IMR-90 (cell line): ENCODE measurements around the gene PRPF40B. TPM values are rescaled to one million over a fixed set of nuclear protein-coding genes. Genes with fewer than 3 reads are reported as not detected.

Experiments used
- ATAC-seq: fragments of 200-7000 bp; cut with Tn5 transposase; 2 replicates; pipeline ENCODE4 v1.9.1; 2020; ENCODE audit warnings: low read depth, mild to moderate bottlenecking, moderate library complexity
- BruUV-seq: library from RNA; stranded (reverse); fragments of 400-500 nt; replicated peaks from 2 replicates; lab custom pipeline; 2021; lab: Mats Ljungman, UMichigan
- CTCF ChIA-PET: fragments of 300-600 bp; formaldehyde crosslinking; extraction: SDS; loops from one replicate; lab custom pipeline; 2021; ENCODE audit warnings: antibody characterized with exemption; lab: Yijun Ruan, JAX
- POLR2A ChIA-PET: fragments of 300-600 bp; sonication (Branson Sonifier 250); formaldehyde crosslinking; loops from one replicate; lab custom pipeline; 2022; ENCODE audit warnings: antibody characterized with exemption; ENCODE audit not compliant: unreplicated experiment; lab: Charles Lee
- DNase-seq: peaks from one replicate; pipeline ENCODE4 v3.0.0; 2013
- H2AFZ ChIP-seq: replicated peaks from 2 replicates; pipeline ENCODE3; 2013; ENCODE audit warnings: low read length, mild to moderate bottlenecking; ENCODE audit not compliant: poor library complexity
- H2AK5ac ChIP-seq: 2 replicates; pipeline ENCODE4 v1.6.1; 2013; ENCODE audit warnings: low read depth, low read length, inconsistent platforms
- H2AK9ac ChIP-seq: replicated peaks from 2 replicates; pipeline ENCODE3; 2013; ENCODE audit warnings: mild to moderate bottlenecking, low read depth, low read length, moderate library complexity; ENCODE audit not compliant: poor library complexity
- H2BK120ac ChIP-seq: 2 replicates; pipeline ENCODE4 v1.6.1; 2013; ENCODE audit warnings: low read depth, low read length, inconsistent platforms
- H2BK15ac ChIP-seq: 3 replicates; pipeline ENCODE4 v1.6.1; 2013; ENCODE audit warnings: low read depth, low read length, inconsistent platforms
- H2BK20ac ChIP-seq: 2 replicates; pipeline ENCODE4 v1.6.1; 2013; ENCODE audit warnings: low read depth, mild to moderate bottlenecking, inconsistent platforms, low read length, moderate library complexity
- H2BK5ac ChIP-seq: 2 replicates; pipeline ENCODE4 v1.6.1; 2013; ENCODE audit warnings: mild to moderate bottlenecking, low read depth, low read length, inconsistent platforms; ENCODE audit not compliant: poor library complexity, severe bottlenecking
- H3K14ac ChIP-seq: replicated peaks from 2 replicates; pipeline ENCODE4 v1.6.1; 2013; ENCODE audit warnings: low read depth, low read length, inconsistent platforms
- H3K18ac ChIP-seq: 2 replicates; pipeline ENCODE4 v1.6.1; 2013; ENCODE audit warnings: low read depth, low read length, control low read depth
- H3K23ac ChIP-seq: 2 replicates; pipeline ENCODE4 v1.6.1; 2013; ENCODE audit warnings: low read depth, low read length, inconsistent platforms
- H3K27ac ChIP-seq: 2 replicates; pipeline ENCODE4 v1.5.1; 2013; ENCODE audit warnings: mild to moderate bottlenecking, control low read depth, low read length; ENCODE audit not compliant: insufficient read depth
- H3K27me3 ChIP-seq: 2 replicates; pipeline ENCODE4 v1.6.1; 2013; ENCODE audit warnings: low read length; ENCODE audit not compliant: control insufficient read depth, insufficient read depth
- H3K36me3 ChIP-seq: 2 replicates; pipeline ENCODE4 v1.6.1; 2013; ENCODE audit warnings: low read length, mixed read lengths; ENCODE audit not compliant: control insufficient read depth, insufficient read depth
- H3K4ac ChIP-seq: 2 replicates; pipeline ENCODE4 v1.6.1; 2013; ENCODE audit warnings: low read depth, low read length, inconsistent platforms
- H3K4me1 ChIP-seq: 2 replicates; pipeline ENCODE4 v1.6.1; 2013; ENCODE audit warnings: low read length, mixed read lengths; ENCODE audit not compliant: control insufficient read depth, insufficient read depth
- H3K4me2 ChIP-seq: 2 replicates; pipeline ENCODE4 v1.6.1; 2013; ENCODE audit warnings: low read depth, mild to moderate bottlenecking, control low read depth, low read length, moderate library complexity
- H3K4me3 ChIP-seq: 2 replicates; pipeline ENCODE4 v1.5.1; 2013; ENCODE audit warnings: low read depth, mild to moderate bottlenecking, control low read depth, low read length, moderate library complexity; ENCODE audit not compliant: insufficient read depth
- H3K56ac ChIP-seq: 2 replicates; pipeline ENCODE4 v1.6.1; 2013; ENCODE audit warnings: low read length, inconsistent platforms; ENCODE audit not compliant: insufficient read depth; ENCODE audit errors: extremely low read depth
- H3K79me1 ChIP-seq, 2 experiments: 2 replicates each; pipeline ENCODE4 v1.6.1; 2013; ENCODE audit warnings: low read length in 2 of 2, inconsistent platforms in 1 of 2, low read depth in 1 of 2
- H3K9ac ChIP-seq: 2 replicates; pipeline ENCODE4 v1.6.1; 2013; ENCODE audit warnings: low read depth, low read length, control low read depth
- H3K9me1 ChIP-seq: 2 replicates; pipeline ENCODE4 v1.6.1; 2013; ENCODE audit warnings: low read length, inconsistent platforms; ENCODE audit not compliant: insufficient read depth
- H3K9me3 ChIP-seq: 2 replicates; pipeline ENCODE4 v1.6.1; 2013; ENCODE audit warnings: low read length; ENCODE audit not compliant: control insufficient read depth, insufficient read depth
- H4K20me1 ChIP-seq: 2 replicates; pipeline ENCODE4 v1.6.1; 2013; ENCODE audit warnings: low read length, inconsistent platforms; ENCODE audit not compliant: insufficient read depth
- H4K5ac ChIP-seq: 2 replicates; pipeline ENCODE4 v1.6.1; 2013; ENCODE audit warnings: mild to moderate bottlenecking, low read depth, low read length, control low read depth
- H4K8ac ChIP-seq, 2 experiments: 2 replicates each; pipeline ENCODE4 v1.6.1; 2013; ENCODE audit warnings: low read depth in 2 of 2, low read length in 2 of 2, control low read depth in 1 of 2, inconsistent platforms in 1 of 2
- H4K91ac ChIP-seq: 2 replicates; pipeline ENCODE4 v1.6.1; 2013; ENCODE audit warnings: low read depth, low read length, inconsistent platforms; ENCODE audit not compliant: insufficient read depth
- BHLHE40 ChIP-seq: fragments of 150-350 bp; IDR thresholded peaks from 2 replicates; pipeline ENCODE4 v1.6.1; 2016; ENCODE audit warnings: mild to moderate bottlenecking, low read depth, low read length
- CEBPB ChIP-seq: IDR thresholded peaks from 2 replicates; pipeline ENCODE4 v1.6.1; 2012; ENCODE audit warnings: low read depth, low read length, improper control_type of control experiment
- CHD1 ChIP-seq: IDR thresholded peaks from 2 replicates; pipeline ENCODE4 v1.6.1; 2012; ENCODE audit warnings: low read depth, low read length, improper control_type of control experiment
- CTCF ChIP-seq: conservative IDR thresholded peaks from 2 replicates; pipeline ENCODE4 v1.5.1; 2012; ENCODE audit warnings: mild to moderate bottlenecking, low read depth, low read length, improper control_type of control experiment
- ELK1 ChIP-seq: fragments of 150-350 bp; IDR thresholded peaks from 2 replicates; pipeline ENCODE4 v1.6.1; 2016; ENCODE audit warnings: low read depth, mild to moderate bottlenecking, low read length, moderate library complexity, borderline replicate concordance
- FOS ChIP-seq: fragments of 150-350 bp; IDR thresholded peaks from 2 replicates; pipeline ENCODE4 v1.6.1; 2016; ENCODE audit warnings: low read depth, low read length
- MAZ ChIP-seq: IDR thresholded peaks from 2 replicates; pipeline ENCODE4 v1.6.1; 2012; ENCODE audit warnings: low read depth, mild to moderate bottlenecking, low read length, improper control_type of control experiment, moderate library complexity, borderline replicate concordance
- MXI1 ChIP-seq: IDR thresholded peaks from 2 replicates; pipeline ENCODE4 v1.6.1; 2012; ENCODE audit warnings: low read depth, mild to moderate bottlenecking, low read length, moderate library complexity, borderline replicate concordance
- NFE2L2 ChIP-seq: fragments of 150-350 bp; IDR thresholded peaks from 2 replicates; pipeline ENCODE4 v1.6.1; 2016; ENCODE audit warnings: low read depth, mild to moderate bottlenecking, low read length
- POLR2A ChIP-seq: IDR thresholded peaks from 2 replicates; pipeline ENCODE4 v1.6.1; 2012; ENCODE audit warnings: mild to moderate bottlenecking, low read depth, low read length
- RAD21 ChIP-seq: IDR thresholded peaks from 2 replicates; pipeline ENCODE4 v1.6.1; 2012; ENCODE audit warnings: low read length, improper control_type of control experiment
- RCOR1 ChIP-seq: IDR thresholded peaks from 2 replicates; pipeline ENCODE4 v1.6.1; 2012; ENCODE audit warnings: mild to moderate bottlenecking, low read length, improper control_type of control experiment; ENCODE audit not compliant: insufficient replicate concordance
- RFX5 ChIP-seq: IDR thresholded peaks from 2 replicates; pipeline ENCODE4 v1.8.0; 2012; ENCODE audit warnings: low read depth, mild to moderate bottlenecking, low read length, moderate library complexity
- SMC3 ChIP-seq: fragments of 150-350 bp; IDR thresholded peaks from 2 replicates; pipeline ENCODE4 v1.6.1; 2016; ENCODE audit warnings: low read depth, mild to moderate bottlenecking, antibody characterized with exemption, low read length, moderate library complexity
- WGBS, 2 experiments: methylation state at CpG; one replicate each; pipeline versions ENCODE4 v1.1.5 to v1.1.7; 2013; ENCODE audit warnings: missing lambda C conversion rate in 2 of 2; ENCODE audit not compliant: insufficient read length in 1 of 2; ENCODE audit errors: extremely low coverage in 2 of 2; 5-methylcytosine and 5-hydroxymethylcytosine counted together
- dilution Hi-C: fragments of 300-500 bp; cut with HindIII; formaldehyde crosslinking; loops from one replicate; pipeline ENCODE4 v1.14.3; 2018; ENCODE audit warnings: low sequenced_read_pairs; ENCODE audit not compliant: unreplicated experiment
- in situ Hi-C: fragments of 300-500 bp; cut with MboI; formaldehyde crosslinking; loops from 3 replicates; pipeline ENCODE4 v1.14.3; 2019; ENCODE audit warnings: low sequenced_read_pairs, inconsistent platforms, mixed read lengths
- intact Hi-C: fragments of 100-400 bp; cut with micrococcal nuclease; formaldehyde crosslinking; loops from 2 replicates; pipeline ENCODE4 v1.10.0; 2022
- polyA plus RNA-seq, 3 experiments: library from polyadenylated mRNA; depleted of rRNA; stranded (reverse); fragments of >200 nt; gene quantifications; 2 replicates each; pipeline ENCODE4 v1.2.3, GENCODE V29; 2012; ENCODE audit warnings: low replicate concordance in 1 of 3
- total RNA-seq: library from RNA; depleted of rRNA; stranded (reverse); fragments of >200 nt; gene quantifications from 2 replicates; pipeline ENCODE4 v1.2.3, GENCODE V29; 2012
- TF ChIP-seq, protein P1 (sequence below): fragments of 150-350 bp; IDR thresholded peaks from 2 replicates; pipeline ENCODE4 v1.6.1; 2017; ENCODE audit warnings: mild to moderate bottlenecking, antibody characterized with exemption, low read length, low read depth

PRPF40B gene
- total and polyA plus RNA-seq, 2 of the 4 experiments (the other 2 are of a cell fraction): 5.0 to 11.8 TPM

DNA sequence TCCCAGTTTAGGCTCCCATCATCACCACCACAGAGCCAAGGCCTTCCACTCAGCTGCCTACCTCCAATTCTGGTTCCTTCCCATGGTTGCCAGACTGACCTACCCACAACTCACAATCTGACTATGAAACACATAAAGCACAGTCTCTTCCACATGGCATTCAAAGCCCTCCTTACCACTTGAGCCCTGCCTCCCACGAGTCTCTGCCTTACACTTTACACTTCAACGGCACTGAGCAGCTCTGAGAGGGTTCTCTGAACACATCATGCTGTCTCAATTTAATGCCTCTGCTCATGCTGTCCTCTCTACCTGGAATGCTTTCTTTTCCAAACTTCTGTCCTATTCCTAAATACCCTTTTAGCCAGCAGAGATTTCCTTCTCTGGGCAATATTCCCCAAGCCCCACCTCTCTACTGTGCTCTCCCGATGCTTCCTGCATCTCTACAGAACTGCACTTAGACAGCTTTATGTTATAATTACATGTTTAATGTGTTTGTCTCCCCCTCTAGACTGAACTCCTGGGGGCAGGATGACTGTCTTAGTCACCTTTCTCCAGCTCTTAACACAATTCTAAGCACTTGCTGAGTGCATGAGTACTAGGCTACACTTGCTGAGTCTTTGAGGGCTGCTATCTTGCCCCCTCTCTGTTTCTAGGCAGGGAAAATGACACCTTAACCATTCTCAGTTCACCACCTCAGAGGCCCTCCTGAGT, 60.4 kb downstream of the PRPF40B start:
- no peak overlapping the region for H3K4me3 ChIP-seq
- no peak for DNase-seq
- no peak for TF ChIP-seq CEBPB
- TF ChIP-seq RFX5: no peak
- no peak for TF ChIP-seq BHLHE40
- no peak for TF ChIP-seq CTCF
- no peak for TF ChIP-seq NFE2L2
- TF ChIP-seq MXI1: no peak
- no peak for TF ChIP-seq RCOR1
- no peak for TF ChIP-seq SMC3
- no peak for TF ChIP-seq FOS
- TF ChIP-seq RAD21: no peak
- TF ChIP-seq MAZ: no peak
- TF ChIP-seq CHD1: no peak
- TF ChIP-seq, protein P1, sequence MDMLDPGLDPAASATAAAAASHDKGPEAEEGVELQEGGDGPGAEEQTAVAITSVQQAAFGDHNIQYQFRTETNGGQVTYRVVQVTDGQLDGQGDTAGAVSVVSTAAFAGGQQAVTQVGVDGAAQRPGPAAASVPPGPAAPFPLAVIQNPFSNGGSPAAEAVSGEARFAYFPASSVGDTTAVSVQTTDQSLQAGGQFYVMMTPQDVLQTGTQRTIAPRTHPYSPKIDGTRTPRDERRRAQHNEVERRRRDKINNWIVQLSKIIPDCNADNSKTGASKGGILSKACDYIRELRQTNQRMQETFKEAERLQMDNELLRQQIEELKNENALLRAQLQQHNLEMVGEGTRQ: no peak
- TF ChIP-seq ELK1: no peak
- TF ChIP-seq POLR2A: no peak

More for the DNA sequence above, 60.4 kb downstream of the PRPF40B start:
- no CpG with 5 or more reads among the region's 3 CpGs for WGBS, 2 experiments
- H3K14ac ChIP-seq: peak overlapping the region; percentile 70; the same call in 1 of the 2 replicates
- H2BK20ac ChIP-seq: no peak overlapping the region
- peaks cover 23% of the 10 kb centered on the region; the same call in 1 of the 2 replicates for H4K20me1 ChIP-seq
- no peaks in the 10 kb centered on the region for H3K27me3 ChIP-seq
- H3K4ac ChIP-seq: no peak overlapping the region
- H3K4me2 ChIP-seq: no peak overlapping the region
- ATAC-seq: no peak; the same call in 1 of the 2 replicates
- dilution Hi-C loops: no loop called here
- H4K91ac ChIP-seq: no peak overlapping the region
- no peak overlapping the region for H2BK5ac ChIP-seq
- no peak overlapping the region for H2BK120ac ChIP-seq
- in situ Hi-C loops: no loop called here
- POLR2A ChIA-PET: no interaction called here
- intact Hi-C loops: no loop called here
- H2AFZ ChIP-seq: no peak overlapping the region
- peak overlapping the region; percentile 50; the same call in 1 of the 2 replicates for H2AK5ac ChIP-seq
- no peak overlapping the region for H2AK9ac ChIP-seq
- H4K8ac ChIP-seq: no peak overlapping the region
- H3K23ac ChIP-seq: 0 out of 2 replicates have a peak overlapping the region, but pooled peaks have one; percentile 28
- H3K4me1 ChIP-seq: peaks cover 8% of the 10 kb centered on the region
- no peak overlapping the region for H3K27ac ChIP-seq
- peaks cover 36 to 84% of the 10 kb centered on the region in 2 experiments for H3K79me1 ChIP-seq
- H3K18ac ChIP-seq: no peak overlapping the region
- peaks cover 9% of the 10 kb centered on the region for H3K9me1 ChIP-seq
- no peaks in the 10 kb centered on the region for H3K9me3 ChIP-seq
- no peaks in the 10 kb centered on the region for H3K36me3 ChIP-seq
- BruUV-seq: no TSS peak
- H4K5ac ChIP-seq: no peak overlapping the region
- no peak overlapping the region for H3K9ac ChIP-seq
- H2BK15ac ChIP-seq: no peak overlapping the region
- CTCF ChIA-PET: interaction anchor here (1.0 kb wide), 1 partner anchor 22 kb away, joined by 4 read pairs; no protein-coding TSS in a partner anchor
- H3K56ac ChIP-seq: no peak overlapping the region
